ENCODE measurements around the gene CERS2. TPM values are rescaled to one million over a fixed set of nuclear protein-coding genes. Genes with fewer than 3 reads are reported as not detected.

Gene CERS2
- polyA plus RNA-seq, 6 donors from 2014 or later, result 95.5 to 127 (median 115) TPM

DNA sequence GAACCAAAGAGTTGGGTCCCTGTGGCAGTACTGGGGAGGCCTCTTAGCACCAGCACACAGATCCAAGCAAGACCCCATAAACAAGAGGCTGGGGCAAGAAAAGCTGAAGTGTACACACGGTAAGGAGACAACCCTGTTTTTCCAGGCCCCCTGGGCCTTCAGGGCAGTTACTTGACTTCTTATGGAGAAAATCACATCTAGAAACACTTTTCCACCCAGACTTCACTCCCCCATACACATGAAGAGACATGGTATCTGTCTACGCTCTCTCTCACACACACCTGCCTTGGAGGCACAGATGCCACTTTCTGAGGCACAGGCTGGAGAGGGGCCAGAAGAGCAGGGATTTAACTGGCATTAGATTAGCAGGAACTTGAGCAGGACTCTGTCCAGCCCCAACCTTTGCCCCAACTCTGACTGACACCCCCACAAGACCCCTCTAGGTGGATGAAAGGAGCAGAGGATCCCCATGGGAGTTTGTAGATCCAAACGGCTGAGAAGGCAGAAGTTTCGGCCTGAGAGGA, 2.2 kb downstream of the CERS2 start:
- Mint-ChIP-seq H3K4me3 (peak overlapping the region; percentile 68 to 94 (median 84)), H3K36me3 (no peaks in the 10 kb centered on the region), H3K9me3 (no peaks in the 10 kb centered on the region), H3K4me1 (peaks cover 45 to 55% (median 47%) of the 10 kb centered on the region in 3 donors), H3K27ac (peak overlapping the region in 4 of 6 donors; percentile 33 to 91 (median 86)), H3K27me3 (no peaks in the 10 kb centered on the region)
- no peak for DNase-seq
- no peak for ATAC-seq (ENCODE audit: low read depth in 2 of 2)

DNA sequence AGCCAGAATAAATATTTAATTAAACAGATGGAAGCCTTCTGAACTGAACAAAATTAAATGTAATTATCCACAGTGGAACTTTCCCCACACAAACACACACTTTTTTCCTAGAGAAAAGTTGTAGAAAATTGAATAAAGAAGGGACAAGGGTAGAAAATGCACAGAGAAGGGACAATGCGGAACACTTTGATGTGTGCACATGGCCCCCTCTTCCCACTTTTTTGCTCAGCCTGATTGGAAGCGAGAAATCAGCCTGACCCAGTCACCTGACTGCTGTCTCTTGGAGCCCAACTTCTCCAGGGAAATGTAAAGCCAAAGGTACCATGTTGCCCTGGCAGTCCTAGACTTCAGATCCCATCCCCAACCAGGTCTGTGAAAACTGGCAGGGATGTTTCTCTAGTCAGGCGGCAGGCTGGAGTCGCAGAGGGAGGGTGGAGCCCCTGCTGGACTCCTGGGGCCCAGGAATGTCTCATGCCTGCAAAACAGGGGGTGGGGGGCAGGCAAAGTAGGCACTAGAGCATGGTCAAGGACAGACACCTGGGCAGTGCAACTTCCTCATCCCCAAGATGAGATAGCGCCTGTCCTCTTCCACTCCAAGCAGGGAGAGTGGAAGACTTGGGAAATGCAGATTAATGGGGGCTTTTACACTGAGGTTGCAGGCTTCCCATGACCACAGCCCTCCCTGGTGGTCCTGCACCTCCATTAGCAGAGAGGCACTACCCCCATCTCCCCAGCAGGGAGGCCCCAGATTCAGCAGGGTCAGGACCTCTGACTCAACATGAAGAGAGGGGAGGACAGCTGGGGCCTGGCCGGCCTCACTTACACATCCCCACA, 2.8 kb downstream of the CERS2 start:
- Mint-ChIP-seq H3K27me3 (no peaks in the 10 kb centered on the region), H3K4me1 (peaks cover 38 to 48% (median 40%) of the 10 kb centered on the region in 3 donors), H3K36me3 (peaks cover under 1 to 1% of the 10 kb centered on the region in 2 donors), H3K4me3 (peak overlapping the region; percentile 68 to 94 (median 84)), H3K27ac (peak overlapping the region in 4 of 6 donors; percentile 33 to 87 (median 86)), H3K9me3 (no peaks in the 10 kb centered on the region)
- DNase-seq (no peak), ATAC-seq (ENCODE audit: low read depth in 2 of 2) (no peak)

DNA sequence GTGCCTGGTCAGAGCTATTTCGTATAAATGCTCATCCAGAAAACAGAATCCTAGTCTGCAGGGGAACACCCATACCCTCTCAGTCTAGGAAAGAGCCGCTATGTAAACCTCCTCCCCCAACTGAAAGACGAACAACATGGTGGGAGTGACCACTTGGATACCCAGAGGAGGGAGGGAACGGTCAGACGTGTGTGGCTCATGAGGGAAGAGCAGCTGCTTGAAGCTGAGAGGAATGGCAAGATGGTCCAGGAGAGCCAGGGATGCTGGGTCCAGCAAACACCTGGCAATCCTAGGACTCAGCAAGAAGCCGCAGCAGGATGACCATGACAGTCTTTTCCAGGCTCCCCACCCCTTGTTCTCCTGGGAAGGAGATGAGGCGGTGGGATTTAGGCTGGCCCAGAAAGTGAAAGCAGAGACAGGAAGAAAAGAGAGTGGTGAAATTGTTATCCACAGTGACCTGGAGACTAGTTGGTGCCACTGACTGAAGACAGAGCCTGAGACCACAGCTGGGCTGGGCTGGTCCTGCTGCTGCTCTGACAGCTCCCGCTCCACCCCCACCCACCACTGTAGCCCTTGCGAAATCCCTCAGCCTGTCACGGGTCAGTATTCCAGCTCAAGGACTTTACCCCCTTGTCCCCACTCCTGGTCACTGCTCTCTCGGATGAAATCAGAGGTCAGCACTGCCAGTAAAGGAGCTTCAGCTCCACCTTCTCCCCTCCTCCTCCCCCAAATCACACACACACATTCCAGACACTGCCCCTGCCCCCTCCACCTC, 3.6 kb downstream of the CERS2 start:
- no peak for DNase-seq

GRCh38 chr1:150969626-150970025, 5.0 kb downstream of the CERS2 start:
- peaks cover 35 to 39% (median 39%) of the 10 kb centered on the region in 3 donors for H3K4me1 Mint-ChIP-seq
- H3K4me3 Mint-ChIP-seq, result no peak overlapping the region
- no peak for ATAC-seq (ENCODE audit: low read depth in 2 of 2)
- DNase-seq, result no peak
- peaks cover 11 to 12% of the 10 kb centered on the region in 2 donors for H3K36me3 Mint-ChIP-seq
- no peaks in the 10 kb centered on the region for H3K9me3 Mint-ChIP-seq
- H3K27me3 Mint-ChIP-seq, result no peaks in the 10 kb centered on the region
- peak overlapping the region in 3 of 6 donors; percentile 15 to 75 (median 41) for H3K27ac Mint-ChIP-seq

More for the DNA sequence above, 3.6 kb downstream of the CERS2 start:
- Mint-ChIP-seq H3K4me1 (peaks cover 31 to 40% (median 39%) of the 10 kb centered on the region in 3 donors), H3K27me3 (no peaks in the 10 kb centered on the region), H3K4me3 (peak overlapping the region in 6 of 8 donors; percentile 9 to 82 (median 52)), H3K27ac (peak overlapping the region; percentile 39 to 87 (median 80)), H3K36me3 (peaks cover 8 to 9% of the 10 kb centered on the region in 2 donors), H3K9me3 (no peaks in the 10 kb centered on the region)
- no peak for ATAC-seq (ENCODE audit: low read depth in 2 of 2)

DNA sequence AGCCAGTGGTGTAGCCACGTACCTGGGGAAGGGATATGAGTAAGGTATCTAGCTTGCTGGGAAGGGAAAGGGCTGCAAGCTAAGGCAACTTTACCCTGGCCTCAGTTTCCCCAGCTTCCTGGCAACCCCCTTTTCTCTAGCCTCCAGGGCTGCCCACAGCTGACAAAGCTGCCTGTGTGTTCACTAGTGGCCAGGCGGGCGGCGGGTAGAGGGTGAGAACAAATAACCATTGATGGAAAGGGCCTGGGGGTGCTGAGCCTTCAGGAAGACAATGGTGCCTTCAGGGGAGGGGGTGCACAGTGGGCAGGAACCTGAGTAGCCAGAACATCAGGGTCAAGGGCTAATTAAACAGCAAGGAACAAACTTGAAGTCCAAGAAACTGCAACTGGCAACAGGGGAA, 6.1 kb downstream of the CERS2 start:
- DNase-seq (no peak), ATAC-seq (ENCODE audit: low read depth in 2 of 2) (no peak)
- Mint-ChIP-seq H3K4me3 (no peak overlapping the region), H3K9me3 (no peaks in the 10 kb centered on the region), H3K27me3 (no peaks in the 10 kb centered on the region), H3K36me3 (peaks cover 14 to 21% of the 10 kb centered on the region in 2 donors), H3K27ac (peak overlapping the region in 2 of 6 donors; percentile 32 to 56), H3K4me1 (peaks cover 35 to 42% (median 35%) of the 10 kb centered on the region in 3 donors)

GRCh38 chr1:150967936-150968335, 6.7 kb downstream of the CERS2 start:
- Mint-ChIP-seq H3K36me3 (peaks cover 20 to 25% of the 10 kb centered on the region in 2 donors), H3K27ac (peak overlapping the region in 2 of 6 donors; percentile 38 to 82), H3K9me3 (no peaks in the 10 kb centered on the region), H3K27me3 (no peaks in the 10 kb centered on the region), H3K4me3 (no peak overlapping the region), H3K4me1 (peaks cover 29 to 37% (median 30%) of the 10 kb centered on the region in 3 donors)
- DNase-seq, result no peak
- ATAC-seq (ENCODE audit: low read depth in 2 of 2), result no peak

DNA sequence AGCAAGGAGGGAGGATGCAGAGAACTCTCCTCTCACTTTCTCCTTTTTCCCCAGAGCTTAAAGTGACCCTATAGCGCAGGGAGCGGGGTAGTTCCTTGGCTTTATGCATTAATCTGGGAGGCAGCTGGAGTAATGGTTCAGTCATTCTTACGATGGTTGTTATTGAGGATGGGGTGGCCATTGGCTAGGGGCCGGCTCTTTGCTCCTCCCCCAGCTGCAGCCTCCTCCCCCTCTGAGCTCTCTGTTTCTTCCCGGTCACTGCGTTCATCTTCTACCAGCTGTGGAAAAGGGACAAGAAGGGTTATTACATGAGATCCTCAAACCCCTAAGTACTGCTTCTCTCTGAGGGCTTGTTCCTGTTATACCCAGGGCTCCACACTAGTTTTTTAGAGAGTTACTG, 8.6 kb downstream of the CERS2 start:
- Mint-ChIP-seq H3K4me3 (no peak overlapping the region), H3K27me3 (no peaks in the 10 kb centered on the region), H3K36me3 (peaks cover 20 to 34% of the 10 kb centered on the region in 2 donors), H3K27ac (peak overlapping the region in 2 of 6 donors; percentile 4 to 66), H3K4me1 (peaks cover 11 to 24% (median 13%) of the 10 kb centered on the region in 3 donors), H3K9me3 (no peaks in the 10 kb centered on the region)
- DNase-seq (no peak), ATAC-seq (ENCODE audit: low read depth in 2 of 2) (no peak)

DNA sequence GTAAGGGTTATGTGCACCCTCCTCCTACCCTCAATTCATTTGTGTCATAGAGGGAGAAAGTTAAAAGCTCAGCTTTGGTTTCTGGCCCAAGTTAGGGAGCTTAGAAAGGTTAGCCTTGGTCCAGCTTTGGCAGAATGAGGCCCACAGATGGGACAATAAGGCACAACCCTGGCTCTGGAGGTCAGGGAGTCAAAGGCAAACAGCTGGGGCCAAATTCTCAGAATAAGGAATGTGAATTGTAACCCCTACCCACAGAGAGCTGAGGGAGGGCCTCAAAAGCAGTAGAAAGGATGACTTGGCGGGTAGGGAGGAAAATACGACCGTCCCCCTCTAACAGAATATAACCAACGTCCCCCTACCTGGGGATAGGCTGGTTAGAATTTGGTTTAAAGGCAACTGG, 9.0 kb downstream of the CERS2 start:
- Mint-ChIP-seq H3K27ac (peak overlapping the region in 1 of 6 donors; percentile 4), H3K9me3 (no peaks in the 10 kb centered on the region), H3K36me3 (peaks cover 20 to 34% of the 10 kb centered on the region in 2 donors), H3K4me3 (no peak overlapping the region), H3K4me1 (peaks cover 7 to 20% (median 9%) of the 10 kb centered on the region in 3 donors), H3K27me3 (no peaks in the 10 kb centered on the region)
- no peak for DNase-seq
- no peak for ATAC-seq (ENCODE audit: low read depth in 2 of 2)

DNA sequence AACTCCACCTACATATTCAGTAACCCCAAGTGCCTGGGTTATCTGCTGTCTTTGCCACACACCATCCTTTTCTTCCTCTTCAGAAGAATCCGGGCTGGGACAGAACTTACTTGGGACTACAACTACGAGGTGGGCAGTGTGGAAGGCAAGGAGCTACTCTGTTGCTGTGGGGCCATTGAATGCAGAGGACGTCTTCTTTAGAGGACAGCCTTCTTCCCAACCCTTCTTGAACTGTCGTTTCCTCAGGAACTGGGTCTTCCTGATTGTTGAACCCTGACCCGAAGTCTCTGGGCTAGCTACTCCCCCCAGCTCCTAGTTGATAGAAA, 10.5 kb downstream of the CERS2 start:
- ATAC-seq (ENCODE audit: low read depth in 2 of 2), result no peak
- Mint-ChIP-seq H3K4me1 (peaks cover 0 to 16% (median 8%) of the 10 kb centered on the region in 3 donors), H3K36me3 (peaks cover 26 to 39% of the 10 kb centered on the region in 2 donors), H3K27ac (peak overlapping the region in 5 of 6 donors; percentile 30 to 88 (median 75)), H3K4me3 (no peak overlapping the region), H3K27me3 (no peaks in the 10 kb centered on the region), H3K9me3 (no peaks in the 10 kb centered on the region)
- DNase-seq, result no peak

DNA sequence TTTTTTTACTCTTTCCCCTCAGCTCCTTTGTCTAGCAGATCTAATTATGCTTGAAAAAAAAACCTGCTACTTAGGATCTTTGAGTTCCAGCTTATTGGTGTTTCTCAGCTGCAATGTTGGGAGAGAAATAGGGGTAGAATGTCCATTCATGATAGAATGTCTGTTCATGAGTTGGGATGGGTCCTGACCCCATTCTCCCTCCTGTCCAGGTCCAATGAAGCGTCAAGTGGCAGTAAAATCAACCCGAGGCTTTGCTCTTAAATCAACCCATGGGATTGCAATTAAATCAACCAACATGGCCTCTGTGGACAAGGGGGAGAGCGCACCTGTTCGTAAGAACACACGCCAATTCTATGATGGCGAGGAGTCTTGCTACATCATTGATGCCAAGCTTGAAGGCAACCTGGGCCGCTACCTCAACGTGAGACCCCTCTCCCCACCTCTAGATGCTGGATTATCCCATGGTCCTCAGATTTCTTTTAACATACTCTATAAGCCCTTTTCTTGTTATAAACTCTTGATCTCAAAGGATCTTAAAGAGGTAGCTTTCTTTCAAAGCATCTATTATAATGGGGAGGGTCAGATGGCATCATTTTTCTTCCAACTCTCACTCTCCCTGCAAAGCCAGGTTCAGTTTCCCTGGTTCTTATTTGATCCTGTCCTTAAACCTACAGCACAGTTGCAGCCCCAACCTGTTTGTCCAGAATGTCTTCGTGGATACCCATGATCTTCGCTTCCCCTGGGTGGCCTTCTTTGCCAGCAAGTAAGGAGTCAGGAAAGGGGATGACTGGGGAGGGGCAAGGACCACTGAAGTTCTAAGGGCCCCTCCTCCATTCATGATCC, 11.1 kb downstream of the CERS2 start:
- Mint-ChIP-seq H3K36me3 (peaks cover 27 to 42% of the 10 kb centered on the region in 2 donors), H3K9me3 (no peaks in the 10 kb centered on the region), H3K27ac (peak overlapping the region in 3 of 6 donors; percentile 55 to 88 (median 83)), H3K27me3 (no peaks in the 10 kb centered on the region), H3K4me1 (peaks cover 0 to 11% (median 8%) of the 10 kb centered on the region in 3 donors), H3K4me3 (no peak overlapping the region)
- no peak for ATAC-seq (ENCODE audit: low read depth in 2 of 2)
- DNase-seq, result no peak

- no peak overlapping the region for H3K4me3 Mint-ChIP-seq
- H3K4me1 Mint-ChIP-seq, result peaks cover 0 to 8% (median 7%) of the 10 kb centered on the region in 3 donors
- no peak for DNase-seq
- peak overlapping the region in 1 of 6 donors; percentile 69 for H3K27ac Mint-ChIP-seq
- no peak for ATAC-seq (ENCODE audit: low read depth in 2 of 2)
- H3K27me3 Mint-ChIP-seq, result no peaks in the 10 kb centered on the region
- H3K9me3 Mint-ChIP-seq, result no peaks in the 10 kb centered on the region
- H3K36me3 Mint-ChIP-seq, result peaks cover 25 to 41% of the 10 kb centered on the region in 2 donors
These were observed 12.9 kb downstream of the CERS2 start for GRCh38 chr1:150961756-150962155.

GRCh38 chr1:150960646-150961045, 14.0 kb downstream of the CERS2 start:
- Mint-ChIP-seq H3K4me3 (no peak overlapping the region), H3K27ac (no peak overlapping the region), H3K27me3 (no peaks in the 10 kb centered on the region), H3K36me3 (peaks cover 18 to 33% of the 10 kb centered on the region in 2 donors), H3K9me3 (no peaks in the 10 kb centered on the region), H3K4me1 (peaks cover 0 to 8% (median 3%) of the 10 kb centered on the region in 3 donors)
- ATAC-seq (ENCODE audit: low read depth in 2 of 2) (no peak), DNase-seq (no peak)

All from naive B cell (primary cell).